Activated naive CD4-positive, alpha-beta T cell treated with anti-CD3 and anti-CD28 coated beads, Interleukin-2, amount 50 U/mL, for 72 hours (primary cell): ENCODE data around the gene SH3PXD2B. TPM values are rescaled to one million over a fixed set of nuclear protein-coding genes. Genes with fewer than 3 reads are reported as not detected.

Experiments
- ATAC-seq, 2 donors: fragments of 150-1000 bp; cut with Tn5 transposase; 2 replicates each; pipeline ENCODE4 v1.10.0; 2021; ENCODE audit warnings: mild to moderate bottlenecking in 2 of 2, moderate library complexity in 2 of 2
- DNase-seq, 2 donors: peaks; one replicate each; pipeline ENCODE4 v3.0.0; 2021 to 2022; ENCODE audit warnings: low spot score in 2 of 2
- H3K27ac Mint-ChIP-seq, 2 donors: one replicate each; pipeline ENCODE4 v1.8.0; 2022; ENCODE audit warnings: mild to moderate bottlenecking in 2 of 2, mixed read lengths in 2 of 2
- H3K36me3 Mint-ChIP-seq, 2 donors: one replicate each; pipeline ENCODE4 v1.8.0; 2022; ENCODE audit warnings: mixed read lengths in 2 of 2
- H3K9me3 Mint-ChIP-seq, 2 donors: one replicate each; pipeline ENCODE4 v1.8.0; 2022; ENCODE audit warnings: mixed read lengths in 2 of 2
- total RNA-seq, 2 donors: library from RNA; stranded (reverse); gene quantifications; one replicate each; pipeline ENCODE4 v1.2.3, GENCODE V29; 2022

SH3PXD2B gene
- total RNA-seq, 2 donors from 2014 or later = 0.09 to 0.64 TPM

DNA sequence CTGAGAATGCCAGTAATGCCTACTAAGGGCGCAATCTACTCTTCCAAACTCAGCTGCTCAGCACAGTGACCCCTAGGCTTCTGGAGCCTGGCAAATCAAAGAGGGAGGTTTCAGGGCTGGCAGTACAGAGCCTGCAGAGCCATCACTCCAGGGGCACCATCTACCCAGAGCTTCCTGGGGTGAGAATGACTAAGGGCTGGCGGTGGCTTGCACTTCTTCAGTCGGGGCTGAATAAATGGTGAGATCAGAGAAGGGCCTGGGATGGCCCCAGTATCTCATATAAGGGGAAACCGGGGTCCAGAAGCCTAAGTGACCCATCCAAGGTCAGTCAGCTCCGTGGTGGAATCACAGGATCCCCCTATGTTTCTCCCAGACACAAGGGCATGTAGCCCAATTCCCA, 5.3 kb downstream of the SH3PXD2B start:
- no peaks in the 10 kb centered on the region for H3K9me3 Mint-ChIP-seq
- no peak for DNase-seq
- no peak overlapping the region for H3K27ac Mint-ChIP-seq
- H3K36me3 Mint-ChIP-seq = no peaks in the 10 kb centered on the region
- ATAC-seq = no peak

DNA sequence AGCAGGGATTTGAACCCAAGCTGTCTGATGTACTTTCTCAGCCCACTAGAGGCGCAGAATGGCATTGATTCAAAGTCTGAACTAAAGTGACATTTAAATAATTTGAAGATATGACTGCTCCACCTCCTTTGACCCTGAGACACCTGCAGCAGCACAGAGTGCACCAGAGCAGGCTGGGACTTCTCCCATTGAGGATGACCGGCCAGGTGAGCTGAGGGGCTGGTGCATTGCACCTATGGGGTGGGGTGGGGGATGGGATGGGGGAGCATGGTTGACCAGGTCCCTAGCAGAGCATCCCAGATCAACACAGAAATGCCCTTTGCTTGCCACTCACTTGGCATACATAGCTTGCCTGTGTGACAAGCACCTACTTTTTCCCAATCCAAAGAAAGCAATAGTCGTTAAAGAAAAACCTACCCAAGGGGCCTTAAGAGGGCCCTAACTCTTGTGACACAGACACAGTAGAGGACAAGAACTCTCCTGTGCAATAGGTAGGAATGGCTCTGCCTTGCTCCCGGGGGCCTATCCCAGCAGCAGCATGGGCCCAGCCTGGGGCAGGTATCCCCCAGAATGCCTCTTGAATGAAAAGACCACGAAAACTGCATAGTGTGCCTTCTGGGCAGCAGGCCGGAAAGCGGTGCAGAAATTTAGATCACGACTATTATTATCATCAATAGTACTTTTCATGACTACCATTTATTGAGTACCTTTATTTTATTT, 6.5 kb downstream of the SH3PXD2B start:
- no peak for ATAC-seq
- no peaks in the 10 kb centered on the region for H3K9me3 Mint-ChIP-seq
- H3K36me3 Mint-ChIP-seq = no peaks in the 10 kb centered on the region

DNA sequence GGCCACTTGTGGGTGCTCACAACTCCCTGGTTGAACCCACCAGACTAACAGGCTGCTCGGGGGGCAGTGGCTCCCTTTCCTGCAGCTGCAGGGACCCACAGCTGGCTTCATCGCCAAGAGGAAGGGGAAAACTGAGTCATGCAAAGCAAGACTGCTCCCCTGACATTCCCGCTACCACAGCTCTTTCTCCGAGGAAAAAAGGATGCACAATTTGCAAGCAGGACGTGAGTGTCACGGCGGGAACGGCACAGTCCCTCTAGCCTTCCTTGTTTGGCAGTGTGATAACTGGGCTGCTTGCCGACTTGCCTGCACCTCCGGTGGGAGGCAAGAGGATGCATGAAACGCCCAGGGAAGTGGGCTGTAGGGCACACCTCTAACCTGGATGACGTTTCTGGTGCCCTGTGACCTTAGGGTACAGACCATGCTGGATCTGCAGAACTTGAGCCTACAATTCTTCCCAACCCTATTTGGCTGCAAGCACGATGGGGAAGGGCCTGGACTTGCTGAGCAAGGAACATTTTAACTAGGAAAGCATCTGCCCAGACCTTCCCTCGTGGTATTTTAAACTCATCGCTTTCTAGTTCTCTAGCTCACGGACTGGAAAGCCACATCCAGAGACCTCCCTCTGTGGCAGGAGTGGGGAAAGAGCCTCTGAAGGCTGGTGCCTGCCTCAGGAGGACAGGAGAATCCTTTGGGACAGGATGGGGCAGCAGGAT, 7.8 kb downstream of the SH3PXD2B start:
- H3K36me3 Mint-ChIP-seq = no peaks in the 10 kb centered on the region
- H3K27ac Mint-ChIP-seq = no peak overlapping the region
- no peaks in the 10 kb centered on the region for H3K9me3 Mint-ChIP-seq
- no peak for ATAC-seq
- no peak for DNase-seq

More for the DNA sequence above, 6.5 kb downstream of the SH3PXD2B start:
- no peak for DNase-seq
- no peak overlapping the region for H3K27ac Mint-ChIP-seq

DNA sequence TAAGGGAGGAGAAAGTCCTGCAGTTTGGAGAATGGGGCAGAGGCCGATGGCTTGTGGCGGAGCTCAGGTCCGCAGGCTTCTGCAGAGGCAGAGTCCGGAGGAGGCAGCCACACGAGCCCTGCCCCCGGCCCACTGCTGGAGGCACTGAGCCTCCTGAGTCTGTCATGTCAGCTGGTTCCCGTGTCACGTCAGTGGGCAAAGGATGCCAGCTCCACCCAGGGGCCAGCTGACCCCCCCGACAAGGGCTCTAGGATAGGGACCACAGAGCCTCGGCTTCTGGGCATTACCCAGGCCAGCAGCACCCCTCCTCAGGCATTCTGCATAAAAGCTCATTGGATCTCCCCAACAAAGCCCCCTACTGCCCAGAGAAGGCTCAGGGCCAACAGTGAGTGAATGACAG, 8.5 kb downstream of the SH3PXD2B start:
- no peak for DNase-seq
- Mint-ChIP-seq H3K27ac (no peak overlapping the region), H3K9me3 (no peaks in the 10 kb centered on the region), H3K36me3 (no peaks in the 10 kb centered on the region)
- no peak for ATAC-seq

DNA sequence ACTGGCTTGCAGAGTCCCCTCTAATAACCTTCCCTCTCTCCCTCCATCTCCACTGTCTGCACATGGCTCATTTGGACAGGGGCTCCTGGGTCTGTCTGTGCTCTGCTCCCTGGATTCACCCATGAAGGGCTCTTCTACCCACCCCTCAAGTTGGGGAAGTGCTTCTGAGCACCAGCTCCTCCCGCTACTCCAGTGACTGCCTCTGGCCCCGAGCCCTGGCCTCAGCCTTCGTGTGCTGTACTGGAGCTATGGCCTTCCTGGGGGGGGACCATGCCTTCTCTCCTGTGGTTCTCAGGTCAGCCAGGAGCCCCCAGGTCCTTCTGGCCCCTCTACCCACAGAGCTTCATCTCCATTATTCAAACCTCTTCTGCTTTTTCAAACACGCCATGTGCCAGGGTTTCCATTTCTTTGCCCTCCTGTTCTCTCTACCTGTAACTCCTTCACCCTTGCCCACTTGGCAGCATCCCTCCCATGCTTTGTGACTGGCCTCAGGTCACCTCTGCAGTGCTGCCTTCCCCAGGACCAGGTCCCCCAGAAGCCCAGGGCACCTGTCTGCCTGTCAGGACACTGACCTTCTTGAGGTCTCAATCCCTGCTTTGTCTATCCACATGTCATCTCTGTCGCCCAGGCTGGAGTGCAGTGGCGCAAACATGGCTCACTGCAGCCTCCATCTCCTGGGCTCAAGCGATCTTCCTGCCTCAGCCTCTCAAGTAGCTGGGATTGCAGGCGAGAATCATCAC, 9.5 kb downstream of the SH3PXD2B start:
- DNase-seq (no peak), ATAC-seq (no peak)
- Mint-ChIP-seq H3K9me3 (no peaks in the 10 kb centered on the region), H3K36me3 (no peaks in the 10 kb centered on the region), H3K27ac (no peak overlapping the region)

DNA sequence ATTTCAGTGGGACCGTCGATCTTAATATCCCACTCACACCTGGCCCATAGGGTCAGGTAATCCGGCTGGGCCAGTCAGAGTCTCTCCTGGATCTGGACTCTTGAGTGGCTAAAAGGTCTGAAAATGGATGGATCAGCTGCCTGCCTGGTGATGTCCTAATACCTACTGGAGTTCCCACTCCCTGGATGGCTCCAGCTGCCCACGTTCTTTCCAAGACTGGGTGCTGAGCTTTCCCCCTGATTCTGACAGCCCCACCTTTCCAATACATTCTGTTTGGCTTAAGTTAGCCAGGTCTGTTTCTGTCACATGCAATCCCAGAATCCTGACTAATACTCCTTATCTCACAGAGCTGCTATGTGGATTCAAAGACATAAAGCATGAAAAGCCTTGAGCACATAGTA, 10.2 kb downstream of the SH3PXD2B start:
- Mint-ChIP-seq H3K27ac (no peak overlapping the region), H3K36me3 (no peaks in the 10 kb centered on the region), H3K9me3 (no peaks in the 10 kb centered on the region)
- DNase-seq (no peak), ATAC-seq (no peak)

DNA sequence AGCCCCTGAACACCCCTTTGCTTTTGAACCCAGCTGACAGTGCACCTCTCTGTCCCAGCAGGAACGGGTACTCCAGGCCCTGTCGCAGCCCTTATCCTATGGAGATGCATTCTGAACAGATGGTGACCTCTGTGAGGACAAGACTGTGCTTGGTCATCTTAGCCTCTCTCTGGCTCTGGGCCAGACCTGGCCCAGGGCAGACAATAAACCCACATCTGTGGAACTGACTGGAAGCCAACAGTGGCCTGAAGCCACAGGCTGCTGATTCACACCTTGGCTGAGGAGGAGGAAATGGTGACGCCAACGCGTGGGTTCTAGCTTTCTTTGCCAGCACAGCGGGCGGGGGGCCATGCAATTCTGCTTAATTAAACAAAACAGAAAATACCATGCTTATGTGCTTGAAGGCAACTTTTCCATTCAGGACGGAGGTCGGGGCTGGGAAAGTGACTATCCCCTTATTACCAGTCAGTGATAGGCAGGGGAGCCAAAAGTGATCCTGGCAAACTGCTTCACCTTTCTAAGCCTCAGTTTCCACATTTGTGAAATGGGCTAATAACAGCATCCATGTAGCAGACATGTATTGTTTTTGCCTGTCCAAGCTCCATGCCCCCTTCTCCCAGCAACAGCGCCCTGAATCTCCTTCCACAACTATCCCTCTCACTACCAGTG, 10.8 kb downstream of the SH3PXD2B start:
- H3K36me3 Mint-ChIP-seq = no peaks in the 10 kb centered on the region
- ATAC-seq = peak; percentile 93 to 95
- H3K27ac Mint-ChIP-seq = no peak overlapping the region
- peak; percentile 56 to 73 for DNase-seq
- H3K9me3 Mint-ChIP-seq = no peaks in the 10 kb centered on the region

DNA sequence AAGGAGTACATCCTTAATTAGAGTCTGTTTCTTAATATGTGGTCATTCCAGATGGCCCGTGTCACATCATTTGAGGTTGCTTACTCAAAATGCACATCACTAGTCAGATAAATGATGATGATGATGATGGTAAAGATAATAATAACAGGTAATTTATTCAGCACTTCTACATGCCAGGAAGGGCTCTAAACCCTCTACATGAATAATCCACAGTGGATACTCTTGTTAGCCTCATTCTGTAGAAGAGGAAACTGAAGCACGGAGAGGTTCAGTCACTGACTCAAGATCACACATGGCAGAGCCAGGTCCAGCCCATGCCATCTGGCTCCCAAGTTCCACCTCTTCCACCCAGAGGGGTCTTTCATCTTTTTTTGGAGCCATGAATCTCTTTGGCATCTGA, 11.7 kb downstream of the SH3PXD2B start:
- no peak for DNase-seq
- Mint-ChIP-seq H3K9me3 (no peaks in the 10 kb centered on the region), H3K27ac (no peak overlapping the region), H3K36me3 (no peaks in the 10 kb centered on the region)
- ATAC-seq = no peak

DNA sequence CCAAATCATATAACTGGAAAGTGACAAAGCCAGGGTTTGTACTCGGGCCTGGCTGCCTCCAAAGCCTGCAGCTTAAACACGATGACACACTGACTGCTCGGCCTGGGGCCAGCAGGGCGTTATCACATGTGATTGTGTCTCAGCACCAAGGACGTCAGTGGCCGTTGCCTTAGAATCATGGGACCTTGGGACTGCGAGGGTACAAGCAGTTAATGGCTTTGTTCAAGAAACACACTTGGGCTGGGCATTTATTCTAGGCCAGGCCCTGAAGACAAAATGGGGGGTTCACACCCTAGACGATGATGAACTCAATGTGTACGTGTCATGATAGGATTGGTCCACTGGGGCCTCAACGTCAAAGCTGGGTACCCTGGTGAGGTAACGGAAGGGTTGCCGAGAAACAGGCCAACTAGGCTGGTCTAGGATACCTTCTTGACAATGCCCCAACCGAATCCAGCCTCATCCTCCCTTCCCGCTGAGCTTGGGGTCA, 13.0 kb downstream of the SH3PXD2B start:
- Mint-ChIP-seq H3K9me3 (no peaks in the 10 kb centered on the region), H3K27ac (no peak overlapping the region), H3K36me3 (no peaks in the 10 kb centered on the region)
- ATAC-seq (no peak), DNase-seq (no peak)

DNA sequence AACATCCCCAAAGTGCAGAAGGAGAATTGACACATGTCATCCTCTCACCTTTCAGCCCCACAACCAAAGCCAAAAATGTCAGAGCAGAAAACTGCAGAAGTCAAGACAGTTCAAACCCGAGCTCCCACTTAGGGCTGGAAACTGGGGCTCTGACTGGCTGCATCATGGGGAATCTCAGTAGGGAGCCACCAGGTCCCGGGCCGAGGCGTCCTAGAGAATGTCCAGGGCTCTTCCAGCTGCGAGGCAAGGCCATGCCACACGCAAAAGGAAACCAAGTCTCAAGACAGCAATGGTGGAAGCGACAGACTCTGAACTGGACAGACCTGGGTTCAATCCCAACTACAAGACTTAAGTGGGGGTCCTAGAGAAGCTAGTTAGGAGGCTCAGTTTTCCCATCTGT, 13.8 kb downstream of the SH3PXD2B start:
- Mint-ChIP-seq H3K27ac (no peak overlapping the region), H3K36me3 (no peaks in the 10 kb centered on the region), H3K9me3 (no peaks in the 10 kb centered on the region)
- no peak for ATAC-seq
- DNase-seq = no peak

DNA sequence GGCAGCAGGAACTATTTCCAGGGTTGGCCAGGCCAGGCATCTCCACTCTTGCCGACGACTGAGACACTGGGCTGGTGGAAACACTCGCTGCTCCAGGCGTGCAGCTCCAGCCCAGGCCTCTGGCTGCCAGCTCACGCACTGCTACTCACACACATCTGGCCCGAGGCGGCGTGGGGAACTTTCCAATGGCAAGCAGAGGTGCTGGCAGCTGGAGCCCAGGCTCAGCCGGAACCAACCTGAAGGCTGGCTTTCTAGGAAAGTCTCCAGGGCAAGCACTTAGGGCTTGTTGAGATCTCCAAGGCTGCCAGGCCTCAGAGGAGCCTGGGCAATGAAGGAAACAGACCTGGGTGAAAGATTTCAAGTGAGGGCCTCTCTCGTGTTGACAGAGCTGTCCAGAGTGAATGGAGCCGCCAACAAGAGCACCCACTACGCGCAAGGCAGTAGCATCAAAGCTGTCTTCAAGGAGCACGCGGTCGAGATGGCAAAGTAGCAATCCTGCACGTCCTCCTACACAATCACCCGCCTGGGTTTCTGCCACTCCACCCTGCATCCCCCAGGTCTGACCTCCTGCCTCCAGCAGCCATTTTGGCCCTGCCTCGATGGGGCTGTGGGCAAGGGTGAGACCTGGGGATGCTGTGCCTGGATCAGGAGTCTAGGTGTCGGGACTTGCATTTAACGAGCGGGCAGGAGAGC, 14.4 kb downstream of the SH3PXD2B start:
- no peak for ATAC-seq
- DNase-seq = no peak
- no peaks in the 10 kb centered on the region for H3K36me3 Mint-ChIP-seq
- no peaks in the 10 kb centered on the region for H3K9me3 Mint-ChIP-seq
- H3K27ac Mint-ChIP-seq = peak overlapping the region in 1 of 2 donors; percentile 48

DNA sequence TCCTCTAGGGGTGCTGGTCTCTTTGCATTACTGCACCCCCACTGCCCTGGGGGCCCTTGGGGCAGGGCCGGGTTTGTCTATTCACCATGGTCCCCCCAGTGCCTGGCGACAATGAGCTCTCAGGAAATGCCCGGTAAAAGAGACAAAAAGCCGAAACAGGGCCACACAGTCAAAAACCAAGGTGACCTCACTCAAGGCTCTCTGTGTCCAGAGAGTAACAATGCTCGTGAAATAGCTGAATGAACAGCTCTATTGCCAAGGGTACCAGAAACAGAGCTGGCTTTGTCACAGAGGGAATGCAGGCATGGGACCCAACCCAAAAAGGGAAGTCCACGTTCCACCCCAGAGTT, 16.0 kb downstream of the SH3PXD2B start:
- Mint-ChIP-seq H3K27ac (no peak overlapping the region), H3K36me3 (no peaks in the 10 kb centered on the region)
- no peak for ATAC-seq

DNA sequence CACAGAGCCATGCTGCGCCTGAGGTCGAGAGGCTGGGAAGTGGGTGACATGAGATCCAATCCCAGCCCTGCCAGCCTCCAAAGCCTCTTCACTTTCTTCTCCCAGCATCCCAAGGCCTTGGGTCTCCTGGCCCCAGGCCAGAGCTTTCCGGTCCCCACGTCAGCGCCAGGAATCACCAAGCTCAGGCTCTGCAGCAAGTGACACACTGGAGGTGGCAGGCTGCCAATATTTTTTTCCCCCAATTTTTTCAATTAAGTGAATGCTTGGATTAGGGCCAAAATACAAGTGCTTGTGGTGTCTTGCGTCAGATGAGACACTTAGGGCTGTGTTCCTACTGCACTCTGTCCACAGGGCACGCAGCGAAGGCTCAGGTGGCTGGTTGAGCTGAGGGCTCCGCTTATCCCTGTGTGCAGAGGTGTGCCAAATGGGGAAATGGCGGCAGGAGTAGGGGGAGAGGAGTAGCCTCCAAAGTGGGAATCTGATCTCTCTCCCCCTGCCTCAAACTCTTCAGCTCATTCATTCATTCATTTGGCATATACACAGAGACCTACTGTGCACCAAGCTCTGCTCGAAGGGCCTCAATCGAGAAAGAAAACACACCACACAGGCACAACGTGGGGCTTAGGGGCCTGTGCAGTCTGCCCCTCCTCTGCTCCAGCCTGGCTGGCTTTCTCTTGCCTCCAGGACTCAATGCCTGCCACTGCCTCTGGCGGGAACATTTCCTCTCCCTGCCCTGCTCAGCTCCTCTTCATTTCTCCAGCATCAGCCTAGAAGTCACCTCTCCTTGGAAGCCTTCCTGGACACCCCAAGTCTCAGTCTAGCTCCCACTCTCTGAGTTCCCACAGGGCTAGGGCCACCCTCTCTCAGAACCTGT, 16.6 kb downstream of the SH3PXD2B start:
- Mint-ChIP-seq H3K9me3 (no peaks in the 10 kb centered on the region), H3K27ac (no peak overlapping the region), H3K36me3 (no peaks in the 10 kb centered on the region)
- ATAC-seq = no peak
- DNase-seq = no peak

More for the DNA sequence above, 16.0 kb downstream of the SH3PXD2B start:
- no peaks in the 10 kb centered on the region for H3K9me3 Mint-ChIP-seq
- DNase-seq = no peak

DNA sequence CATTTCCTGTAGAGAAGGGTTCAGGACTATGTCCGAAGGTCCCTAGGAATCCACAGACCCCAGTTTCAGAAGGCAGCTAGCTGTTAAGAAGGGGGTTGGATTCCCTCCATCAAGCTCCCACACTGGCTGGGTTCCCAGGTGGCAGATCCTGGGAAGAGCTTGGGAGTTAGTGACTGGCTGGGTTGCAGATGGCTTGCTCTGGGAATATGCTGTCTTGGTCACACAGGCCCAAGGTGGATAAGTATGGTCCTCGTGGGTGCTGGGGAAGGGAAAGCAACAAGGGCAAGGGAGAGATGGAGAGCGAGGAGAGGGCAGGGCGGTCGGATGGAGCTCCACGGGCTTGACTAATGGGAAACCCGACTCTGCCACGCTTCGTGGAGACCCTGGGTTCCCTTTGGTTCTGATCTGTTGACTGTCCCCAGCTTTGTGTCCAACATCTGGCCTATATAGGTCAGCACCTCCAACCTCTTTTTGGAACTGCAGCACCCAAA, 17.4 kb downstream of the SH3PXD2B start:
- DNase-seq (no peak), ATAC-seq (no peak)
- Mint-ChIP-seq H3K27ac (no peak overlapping the region), H3K36me3 (no peaks in the 10 kb centered on the region), H3K9me3 (no peaks in the 10 kb centered on the region)

DNA sequence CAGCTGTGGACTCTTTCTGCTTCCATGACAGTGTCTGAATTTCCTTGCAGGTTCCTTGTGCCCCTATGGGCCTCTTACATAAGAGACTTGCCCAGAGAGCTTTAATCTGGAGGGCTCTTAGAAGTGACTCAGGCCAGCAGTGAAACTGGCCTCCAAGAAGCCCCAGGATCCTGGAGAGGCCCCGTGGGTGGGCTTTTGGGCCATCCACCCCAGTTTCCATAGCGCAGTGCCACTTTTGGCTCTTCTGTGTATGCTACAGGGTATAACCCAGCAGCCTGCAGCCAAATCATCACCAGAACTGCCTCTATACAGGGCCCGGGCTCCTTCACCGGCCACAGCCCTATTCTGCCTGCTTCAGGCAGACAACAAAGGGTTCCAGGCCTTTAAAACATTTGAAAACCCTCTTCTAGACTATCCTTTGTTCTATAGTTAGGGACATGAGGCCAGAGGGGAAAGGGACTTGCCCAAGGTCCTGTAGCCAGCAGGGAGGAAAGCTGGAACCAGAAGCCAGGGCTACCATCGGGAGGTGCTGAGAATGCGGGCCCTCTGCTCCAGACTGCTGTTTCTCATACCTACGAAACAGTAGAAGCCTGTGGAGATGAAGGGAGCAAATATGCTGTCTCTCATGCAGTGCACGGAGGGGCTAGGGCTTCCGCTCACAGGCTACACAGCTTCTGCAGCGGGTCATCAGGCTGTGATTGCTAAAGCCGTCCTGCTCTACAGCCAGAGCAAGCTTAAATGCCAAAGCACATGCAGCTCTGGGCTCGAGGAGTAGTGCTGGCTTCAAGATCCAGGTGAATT, 18.0 kb downstream of the SH3PXD2B start:
- Mint-ChIP-seq H3K9me3 (no peaks in the 10 kb centered on the region), H3K27ac (no peak overlapping the region), H3K36me3 (no peaks in the 10 kb centered on the region)
- DNase-seq = no peak
- ATAC-seq = no peak
